Measurements from ENCODE around the gene PSMC3.

PSMC3 gene

DNA sequence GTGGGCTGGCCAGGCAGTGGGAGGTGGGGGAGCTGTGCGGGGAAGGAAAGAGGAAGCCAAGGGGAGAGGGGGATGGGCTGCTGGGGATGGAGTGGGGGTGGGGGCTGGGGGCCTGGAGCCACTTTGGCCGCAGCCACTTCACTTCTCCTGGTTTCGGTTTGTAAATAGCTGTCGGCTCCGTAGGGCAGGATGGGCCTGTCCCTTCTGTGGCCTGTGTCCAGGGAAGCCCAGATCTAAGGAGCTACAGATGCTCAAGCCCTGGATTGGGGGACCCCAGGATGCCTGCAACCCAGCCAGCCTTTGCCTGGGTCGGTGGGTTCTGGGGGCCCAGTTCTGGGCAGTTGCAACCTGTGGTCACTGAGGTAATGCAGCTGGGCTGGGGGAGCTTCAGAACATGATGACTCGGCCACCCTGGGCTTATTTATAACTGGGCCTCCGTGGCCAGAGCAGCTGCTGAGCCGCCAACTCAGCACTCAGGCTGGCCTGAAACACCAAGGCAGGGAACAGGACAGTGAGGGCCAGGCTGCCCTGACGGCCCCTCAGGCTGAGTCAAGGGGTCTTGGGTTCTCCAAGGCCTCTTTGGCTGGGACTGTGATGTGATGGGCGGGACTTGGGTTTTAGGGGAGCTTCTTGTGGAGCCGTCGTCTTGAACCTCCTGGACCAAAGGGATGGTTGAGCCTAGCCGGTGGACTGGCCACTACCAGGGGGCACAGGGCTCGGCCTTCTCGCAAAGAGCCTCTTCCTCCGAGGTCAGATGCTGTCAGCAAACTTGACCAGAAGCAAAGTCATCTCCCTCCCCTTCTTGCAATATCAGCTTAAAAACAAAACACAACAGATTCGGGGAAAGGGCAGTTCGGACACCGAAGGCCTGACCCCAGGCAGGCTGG lies 32.8 kb downstream of the PSMC3 start:
- DNase-seq: no peak

DNA sequence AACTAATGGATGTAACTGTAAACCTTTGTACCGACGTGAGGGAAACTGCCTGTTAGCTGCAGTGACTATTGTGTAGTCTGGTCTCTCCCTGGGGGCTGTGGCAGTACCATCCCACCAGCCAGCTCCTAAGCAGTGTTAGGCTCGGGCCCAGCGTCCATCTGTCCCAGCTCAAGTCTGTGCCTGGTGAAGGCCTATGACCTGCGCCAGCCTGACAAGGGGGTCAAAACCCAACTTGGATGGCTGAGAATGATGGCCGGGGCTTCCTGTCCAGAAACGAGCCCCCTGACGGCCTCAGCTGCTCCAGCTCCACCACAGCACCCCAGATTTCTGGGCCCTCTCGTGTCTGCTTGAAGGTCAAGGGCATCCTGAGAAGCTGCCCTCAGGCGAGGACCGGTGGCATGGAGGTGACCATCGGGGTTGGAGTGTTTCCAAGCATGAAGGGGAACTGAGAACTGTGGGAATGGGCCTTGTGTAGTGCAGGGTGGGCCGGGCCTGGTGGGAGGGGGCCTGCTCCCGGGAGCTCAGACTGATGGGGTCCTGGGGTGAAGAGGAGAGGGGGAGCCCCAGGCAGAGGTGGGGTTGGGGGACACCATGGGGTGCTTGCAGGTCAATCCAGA lies 33.6 kb downstream of the PSMC3 start:
- no peak for DNase-seq

GRCh38 chr11:47391711-47392432 lies 34.4 kb downstream of the PSMC3 start:
- no peak for DNase-seq

GRCh38 chr11:47391077-47391583 lies 35.1 kb downstream of the PSMC3 start:
- no peak for DNase-seq

GRCh38 chr11:47390422-47390760 lies 35.8 kb downstream of the PSMC3 start:
- no peak for DNase-seq

DNA sequence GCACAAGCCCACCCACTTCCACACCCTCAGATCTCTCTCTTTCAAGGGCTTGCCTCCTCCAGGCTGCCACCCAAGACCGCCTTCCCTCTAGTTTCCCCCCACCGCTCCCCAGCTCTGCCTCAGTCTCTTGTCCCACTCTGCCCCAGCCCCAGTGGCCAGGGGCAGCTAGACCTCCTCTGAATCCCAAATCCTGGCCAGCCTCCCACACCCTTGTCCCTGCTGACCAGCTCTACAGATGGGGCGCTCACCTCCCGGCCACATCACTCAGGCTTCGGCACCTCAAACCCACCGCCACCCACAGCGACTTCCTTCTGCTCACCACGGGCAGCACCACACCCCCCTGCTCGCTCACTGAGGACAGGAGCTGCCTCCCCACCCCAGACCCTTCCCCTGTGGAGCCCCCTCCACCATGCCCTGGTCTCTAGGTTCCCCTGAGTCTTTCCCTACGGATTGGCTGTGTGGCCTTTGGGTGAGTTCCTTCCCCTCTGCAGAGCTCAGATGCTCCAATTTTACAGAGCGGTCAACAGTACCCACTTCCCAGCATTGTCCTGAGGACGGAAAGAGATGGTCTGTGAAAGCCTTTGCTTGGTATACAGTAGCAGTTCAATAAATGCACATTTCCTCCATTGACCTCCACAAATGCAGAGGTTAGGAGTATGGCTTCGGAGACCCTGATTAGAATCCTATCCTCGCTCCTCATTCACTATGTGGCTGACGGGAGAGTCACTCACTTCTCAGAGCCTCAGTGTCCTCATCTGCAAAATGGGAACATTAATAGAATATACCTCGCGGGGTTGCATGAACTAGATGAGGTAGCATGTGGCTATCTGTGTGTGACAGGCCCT lies 36.4 kb downstream of the PSMC3 start:
- DNase-seq: no peak

DNA sequence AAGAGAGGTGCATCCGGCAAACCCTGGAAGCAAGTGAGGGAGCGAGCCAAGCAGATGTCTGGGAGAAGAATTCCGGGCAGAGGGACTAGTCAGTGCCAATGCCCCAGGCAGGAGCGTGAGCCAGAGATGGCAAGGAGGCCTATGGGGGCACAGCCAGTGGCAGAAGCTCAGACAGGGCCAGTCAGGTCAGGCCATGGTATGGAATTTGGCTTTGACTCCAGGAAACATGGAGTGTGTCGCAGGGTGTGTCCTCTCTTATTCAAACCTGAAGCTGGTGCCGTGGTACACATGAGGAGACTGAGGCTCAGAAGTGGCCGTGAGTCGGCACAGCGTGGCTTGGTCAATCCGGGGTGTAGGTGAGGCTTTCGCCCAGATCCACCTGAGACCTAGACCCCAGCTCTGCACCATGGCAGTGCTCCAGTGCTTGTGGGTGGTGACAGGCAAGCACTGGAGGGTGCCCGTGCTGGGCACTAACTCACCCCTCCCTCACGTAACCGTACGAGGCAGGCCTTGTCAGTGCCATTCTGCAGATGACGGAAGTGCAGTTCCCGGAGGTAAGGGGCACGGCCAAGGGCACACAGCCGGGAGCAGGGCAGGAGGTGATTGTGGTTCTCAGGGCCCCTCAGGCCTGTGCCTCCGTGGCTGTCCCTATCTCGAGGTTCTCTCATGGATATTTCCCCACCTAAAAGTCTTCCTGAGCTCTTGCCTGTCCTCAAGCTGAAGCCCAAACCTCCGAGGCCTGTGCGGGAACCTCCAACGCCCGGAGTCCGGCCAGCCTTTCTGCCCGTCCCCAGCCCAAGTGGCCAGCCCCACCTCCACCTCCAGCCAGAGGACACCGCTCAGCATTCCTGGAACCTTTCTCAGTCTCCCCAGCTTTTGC lies 37.3 kb downstream of the PSMC3 start:
- no peak for DNase-seq

GRCh38 chr11:47387944-47388696 lies 38.1 kb downstream of the PSMC3 start:
- DNase-seq: no peak

DNA sequence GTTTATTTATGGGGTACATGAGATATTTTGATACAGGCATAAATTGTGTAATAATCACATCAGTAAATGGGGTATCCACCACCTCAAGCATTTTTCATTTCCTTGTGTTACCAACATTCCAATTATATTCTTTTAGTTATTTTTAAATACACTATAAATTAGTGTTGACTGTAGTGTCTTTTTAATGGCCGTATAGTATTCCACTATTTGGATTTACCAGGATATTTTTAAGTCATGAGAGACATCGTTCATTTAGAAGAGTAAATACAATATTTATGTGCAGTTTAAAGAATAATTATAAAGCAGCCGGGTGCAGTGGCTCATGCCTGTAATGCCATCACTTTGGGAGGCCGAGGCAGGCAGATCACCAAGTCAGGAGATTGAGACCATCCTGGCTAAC lies 41.7 kb downstream of the PSMC3 start:
- no peak for DNase-seq

DNA sequence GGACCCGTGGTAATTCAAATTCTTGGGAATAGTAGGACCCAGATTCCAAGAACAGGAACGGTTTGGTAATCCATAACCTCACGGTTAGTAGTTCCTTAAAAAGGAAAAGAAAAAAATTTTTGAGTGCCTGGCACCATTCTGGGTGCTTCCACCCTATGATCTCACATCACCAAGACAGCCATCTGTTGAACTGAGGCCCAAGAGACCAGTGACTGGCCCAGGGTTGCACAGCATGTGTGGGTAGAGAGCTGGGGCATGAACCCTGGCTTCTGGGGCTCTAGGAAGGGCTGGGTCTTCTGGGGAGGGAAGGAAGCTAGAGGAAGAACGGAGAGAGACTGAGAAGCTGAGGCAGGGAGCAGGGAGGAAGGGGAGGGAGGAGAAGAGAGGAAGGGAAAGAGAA lies 43.2 kb downstream of the PSMC3 start:
- DNase-seq: no peak

DNA sequence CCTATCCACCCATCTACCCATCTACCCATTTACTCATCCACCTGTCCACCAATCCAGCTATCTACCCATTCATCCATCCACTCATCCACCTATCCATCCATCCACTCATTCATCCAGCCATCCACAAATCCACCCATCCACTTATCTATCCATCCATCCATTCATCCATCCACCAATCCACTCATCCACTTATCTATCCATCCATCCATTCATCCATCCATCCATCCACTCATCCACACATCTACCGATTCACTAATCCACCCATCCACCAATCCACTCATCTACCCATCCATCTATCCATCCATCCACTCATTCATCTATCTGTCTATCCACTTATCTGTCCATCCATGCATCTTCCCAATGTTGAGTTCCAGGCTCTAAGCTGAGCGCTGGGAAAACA lies 46.2 kb downstream of the PSMC3 start:
- DNase-seq: no peak

GRCh38 chr11:47379317-47379716 lies 46.9 kb downstream of the PSMC3 start:
- DNase-seq: no peak

GRCh38 chr11:47378836-47379170 lies 47.4 kb downstream of the PSMC3 start:
- DNase-seq: no peak

GRCh38 chr11:47378010-47378835 lies 48.0 kb downstream of the PSMC3 start, which contains the start of gene SPI1:
SPI1 (minus strand) TSS chr11:47378547; CDS start chr11:47378353, 194 bp downstream.
- DNase-seq: no peak

- no peak for DNase-seq
These were observed 48.6 kb downstream of the PSMC3 start for GRCh38 chr11:47377571-47378009.

DNA sequence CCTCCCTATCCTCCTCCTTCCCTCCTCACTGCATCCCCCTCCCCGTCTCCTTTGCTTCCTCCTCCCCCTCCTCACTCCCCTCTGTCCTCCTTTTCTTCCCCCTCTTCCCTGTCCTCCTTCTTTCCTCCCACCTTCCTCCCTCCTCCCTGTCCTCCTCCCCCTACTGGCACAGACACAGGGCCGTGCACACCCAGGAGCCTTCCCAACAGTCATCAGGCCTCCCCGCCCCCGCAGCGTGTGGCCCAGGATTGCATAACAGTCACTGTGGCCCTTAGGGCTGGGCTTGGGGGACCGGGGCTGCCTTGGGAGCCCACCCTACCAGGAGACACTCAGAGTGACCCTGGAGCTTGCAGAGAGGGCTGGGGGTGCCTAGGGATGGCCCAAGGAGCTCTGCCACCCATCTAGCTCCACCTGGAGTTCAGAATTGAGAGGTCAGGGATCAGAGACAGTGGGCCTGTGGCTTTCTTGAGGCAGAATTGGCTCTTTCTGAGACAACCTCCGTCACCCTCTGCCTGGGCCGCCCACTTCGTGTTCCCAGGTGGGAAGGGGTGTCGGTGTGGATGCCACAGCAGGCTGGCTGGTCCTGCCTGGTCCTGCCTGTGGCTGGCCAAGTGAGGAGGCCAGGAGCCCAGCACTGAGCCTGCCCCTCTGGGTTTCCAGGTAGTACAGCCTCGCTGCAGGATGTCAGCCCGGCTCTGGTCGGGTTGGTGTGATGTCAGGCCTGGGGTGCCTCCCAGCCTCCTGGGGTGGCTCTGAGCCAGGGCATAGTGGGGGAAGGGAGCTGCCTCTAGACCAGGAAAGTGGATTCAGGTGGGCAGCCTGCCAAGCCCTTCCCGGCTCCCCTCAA lies 49.5 kb downstream of the PSMC3 start:
- no peak for DNase-seq

DNA sequence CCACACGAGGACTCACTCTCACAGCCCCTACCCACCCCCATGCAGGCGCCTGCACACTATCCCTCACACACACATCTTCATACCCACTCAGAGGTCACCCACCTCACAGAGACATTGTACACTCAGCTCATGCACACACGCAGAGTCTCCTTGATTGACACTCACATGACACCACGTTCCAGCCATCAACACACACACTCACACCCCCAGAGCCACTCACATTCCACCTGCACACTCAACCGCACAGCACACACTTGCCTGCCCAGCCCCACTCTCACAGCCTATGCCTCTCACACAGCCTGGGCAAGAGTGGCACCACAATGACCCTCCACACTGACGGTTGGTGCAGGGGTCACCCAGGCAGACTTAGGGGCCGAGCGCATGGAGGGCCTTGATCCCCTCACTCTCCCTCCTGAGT lies 50.1 kb downstream of the PSMC3 start:
- DNase-seq: no peak

- DNase-seq: no peak
These were observed 50.6 kb downstream of the PSMC3 start for GRCh38 chr11:47375546-47376085.

DNA sequence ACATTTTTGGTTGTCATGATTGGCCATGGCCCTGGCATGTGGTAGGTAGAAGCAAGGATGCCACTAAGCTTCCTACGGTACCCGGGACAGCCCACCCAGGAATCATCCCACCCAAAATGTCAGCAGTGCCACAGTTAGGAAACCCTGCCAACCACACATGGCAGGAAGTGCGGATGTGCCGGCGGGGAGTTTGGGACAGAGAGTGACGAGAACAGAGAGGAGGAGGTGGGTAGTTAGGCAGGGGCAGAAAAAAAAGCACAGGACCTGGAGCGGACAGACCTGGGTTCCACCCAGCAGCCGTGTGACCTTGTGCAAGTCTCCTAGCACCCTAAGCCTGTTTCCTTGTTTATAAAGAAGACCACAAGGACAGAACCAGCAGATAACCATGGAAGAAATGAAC lies 51.2 kb downstream of the PSMC3 start:
- no peak for DNase-seq
